Measurements from ENCODE around the gene PCAT6.

Gene PCAT6

DNA sequence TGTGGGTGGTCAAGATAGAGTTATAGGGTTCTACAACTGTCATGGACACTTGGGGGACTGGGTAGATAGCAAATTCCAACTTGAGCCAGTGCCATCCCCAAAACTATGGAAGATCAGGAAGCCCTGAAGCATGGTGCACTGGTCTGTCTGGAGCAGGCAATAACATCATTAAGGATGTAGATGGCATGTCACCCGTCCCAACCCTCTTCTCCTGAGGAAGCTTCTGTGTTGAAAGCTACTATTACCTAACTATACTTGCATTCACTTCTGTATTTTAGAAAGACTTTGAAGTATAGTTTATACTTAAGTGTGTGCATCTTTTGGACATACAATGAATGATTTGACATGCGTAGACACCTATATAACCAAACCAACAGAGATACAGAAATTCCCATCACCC, 45.3 kb downstream of the PCAT6 start:
- in situ Hi-C loops (cut with HindIII; ENCODE audit: low sequenced_read_pairs): no loop called here
- TF ChIP-seq, protein P1, sequence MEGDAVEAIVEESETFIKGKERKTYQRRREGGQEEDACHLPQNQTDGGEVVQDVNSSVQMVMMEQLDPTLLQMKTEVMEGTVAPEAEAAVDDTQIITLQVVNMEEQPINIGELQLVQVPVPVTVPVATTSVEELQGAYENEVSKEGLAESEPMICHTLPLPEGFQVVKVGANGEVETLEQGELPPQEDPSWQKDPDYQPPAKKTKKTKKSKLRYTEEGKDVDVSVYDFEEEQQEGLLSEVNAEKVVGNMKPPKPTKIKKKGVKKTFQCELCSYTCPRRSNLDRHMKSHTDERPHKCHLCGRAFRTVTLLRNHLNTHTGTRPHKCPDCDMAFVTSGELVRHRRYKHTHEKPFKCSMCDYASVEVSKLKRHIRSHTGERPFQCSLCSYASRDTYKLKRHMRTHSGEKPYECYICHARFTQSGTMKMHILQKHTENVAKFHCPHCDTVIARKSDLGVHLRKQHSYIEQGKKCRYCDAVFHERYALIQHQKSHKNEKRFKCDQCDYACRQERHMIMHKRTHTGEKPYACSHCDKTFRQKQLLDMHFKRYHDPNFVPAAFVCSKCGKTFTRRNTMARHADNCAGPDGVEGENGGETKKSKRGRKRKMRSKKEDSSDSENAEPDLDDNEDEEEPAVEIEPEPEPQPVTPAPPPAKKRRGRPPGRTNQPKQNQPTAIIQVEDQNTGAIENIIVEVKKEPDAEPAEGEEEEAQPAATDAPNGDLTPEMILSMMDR (IDR thresholded peaks at IDR 0.05; ENCODE audit: low read depth, low read length): no peak
- no peak for DNase-seq (ENCODE audit: low read depth, low spot score)
- H3K4me3 ChIP-seq (ENCODE audit: low read depth, low read length): no peak overlapping the region

DNA sequence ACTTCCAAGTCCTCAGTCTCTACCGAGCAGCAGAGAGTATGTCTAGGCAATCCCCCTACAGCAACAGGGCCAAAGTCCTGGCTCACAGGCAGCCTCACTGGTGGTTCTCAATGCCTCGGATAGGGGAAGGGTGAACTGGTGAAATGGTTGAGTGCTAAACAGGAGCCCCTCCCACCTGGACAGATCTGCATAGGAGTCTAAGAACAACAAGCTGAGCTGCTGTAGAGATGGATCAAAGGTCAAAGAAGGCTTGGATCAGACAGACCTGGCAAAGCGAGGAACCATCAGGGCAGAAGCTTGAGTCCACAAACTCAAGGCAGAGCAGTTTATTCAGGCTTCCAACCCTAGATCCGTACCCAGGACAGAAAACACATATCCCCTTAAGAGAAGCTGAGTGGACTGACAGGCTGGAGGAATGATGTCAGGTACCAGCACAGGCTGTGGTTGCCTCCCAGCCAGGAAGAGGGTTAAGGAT, 46.4 kb downstream of the PCAT6 start:
- no peak overlapping the region for H3K4me3 ChIP-seq (ENCODE audit: low read depth, low read length)
- DNase-seq (ENCODE audit: low read depth, low spot score): no peak
- TF ChIP-seq, protein P1 (IDR thresholded peaks at IDR 0.05; ENCODE audit: low read depth, low read length): no peak
- in situ Hi-C loops (cut with HindIII; ENCODE audit: low sequenced_read_pairs): no loop called here

DNA sequence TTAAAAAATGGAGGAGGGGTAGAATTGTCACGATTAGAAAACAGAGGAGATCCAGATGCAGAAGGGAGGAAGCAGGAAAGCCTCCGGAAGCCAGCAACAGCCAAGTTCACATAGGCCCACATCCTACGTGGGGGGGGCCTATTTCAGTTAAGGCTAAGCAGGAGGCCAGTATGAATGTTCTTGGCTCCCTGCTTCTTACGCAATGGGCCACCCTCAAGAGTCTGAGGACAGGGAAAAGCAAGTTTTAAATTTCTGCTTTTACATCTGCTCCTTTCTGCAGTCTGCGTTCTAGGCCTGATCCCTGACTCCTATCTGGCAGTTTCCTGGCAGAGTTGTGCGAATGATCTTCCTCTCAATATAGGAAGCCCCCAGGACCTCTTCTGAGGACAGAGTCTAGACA, 47.6 kb downstream of the PCAT6 start:
- no peak overlapping the region for H3K4me3 ChIP-seq (ENCODE audit: low read depth, low read length)
- TF ChIP-seq, protein P1 (IDR thresholded peaks at IDR 0.05; ENCODE audit: low read depth, low read length): no peak
- peak; percentile 4 for DNase-seq (ENCODE audit: low read depth, low spot score)
- in situ Hi-C loops (cut with HindIII; ENCODE audit: low sequenced_read_pairs): no loop called here

DNA sequence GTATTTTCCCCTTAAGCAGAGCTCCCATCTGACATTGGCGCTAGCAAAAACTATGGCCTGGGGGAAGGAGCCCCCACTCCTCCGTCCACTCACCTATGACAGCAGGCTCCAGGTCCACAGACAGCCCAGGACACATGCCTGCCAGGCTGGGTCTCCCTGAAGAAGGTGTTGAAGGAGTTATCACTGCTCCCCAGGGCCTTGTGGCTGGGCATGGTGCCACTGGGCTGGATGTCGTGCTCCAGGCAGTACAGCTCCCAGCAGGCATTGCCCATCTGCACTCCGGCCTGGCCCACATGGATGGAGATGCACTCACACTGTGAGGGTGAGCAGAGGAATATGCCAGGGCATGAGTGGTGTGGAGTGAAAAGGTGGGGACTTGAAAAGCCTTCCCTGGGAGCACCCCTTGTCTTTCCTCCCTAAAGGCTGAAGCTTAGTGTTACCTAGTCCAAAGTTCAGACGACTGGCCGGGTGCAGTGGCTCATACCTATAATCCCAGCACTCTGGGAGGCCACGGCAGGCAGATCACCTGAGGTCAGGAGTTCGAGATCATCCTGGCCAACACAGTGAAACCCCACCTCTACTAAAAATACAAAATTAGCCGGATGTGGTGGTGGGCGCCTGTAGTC, 48.1 kb downstream of the PCAT6 start:
- DNase-seq (ENCODE audit: low read depth, low spot score): no peak
- no peak overlapping the region for H3K4me3 ChIP-seq (ENCODE audit: low read depth, low read length)
- in situ Hi-C loops (cut with HindIII; ENCODE audit: low sequenced_read_pairs): no loop called here
- TF ChIP-seq, protein P1 (IDR thresholded peaks at IDR 0.05; ENCODE audit: low read depth, low read length): no peak

DNA sequence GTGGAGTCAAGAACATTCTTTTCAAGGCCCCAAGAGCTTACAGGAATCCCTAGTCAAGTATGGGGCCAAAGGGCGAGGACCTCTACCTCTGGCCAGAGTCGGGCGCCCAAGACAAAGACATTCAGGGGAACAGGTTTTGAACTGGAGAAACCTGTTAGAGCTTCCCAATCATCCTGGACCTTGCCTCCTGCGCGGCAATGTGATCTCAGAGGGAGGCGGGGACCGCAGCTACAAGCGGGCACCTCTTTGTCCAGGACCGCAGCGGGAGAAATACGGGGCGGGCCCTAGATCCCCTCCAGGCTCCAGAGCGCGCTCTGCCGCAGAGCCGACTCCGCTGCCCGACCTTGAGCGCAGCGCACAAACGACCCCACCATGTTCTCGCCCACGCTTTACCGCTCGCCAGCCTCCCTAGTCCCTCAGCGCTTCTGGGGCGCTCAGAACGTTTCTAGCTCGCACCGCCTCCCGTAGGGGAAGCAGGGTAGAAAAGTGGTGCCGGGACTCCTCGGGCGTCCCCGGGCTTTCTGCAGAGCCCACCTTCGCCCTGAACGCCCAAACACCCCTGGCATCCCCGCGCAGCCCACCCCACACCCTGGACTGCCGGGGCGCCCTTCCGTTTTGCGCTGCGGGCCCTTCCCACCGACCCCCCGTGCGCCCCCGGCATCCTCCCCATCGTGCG, 50.1 kb downstream of the PCAT6 start:
- in situ Hi-C loops (cut with HindIII; ENCODE audit: low sequenced_read_pairs): no loop called here
- peak overlapping the region; percentile 64 for H3K4me3 ChIP-seq (ENCODE audit: low read depth, low read length)
- TF ChIP-seq, protein P1 (IDR thresholded peaks at IDR 0.05; ENCODE audit: low read depth, low read length): no peak
- peak; percentile 22 for DNase-seq (ENCODE audit: low read depth, low spot score)
